ENCODE data around the gene PRKAG1. TPM values are rescaled to one million over a fixed set of nuclear protein-coding genes. Genes with fewer than 3 reads are reported as not detected.

The PRKAG1 gene
- total RNA-seq, 1 donor from 2014 or later = 49.2 TPM

- Histone ChIP-seq H3K9me3 (no peaks in the 10 kb centered on the region), H3K4me1 (peaks cover 24% of the 10 kb centered on the region), H3K36me3 (peaks cover 29% of the 10 kb centered on the region), H3K27me3 (ENCODE audit: low read depth) (no peaks in the 10 kb centered on the region), H3K4me3 (no peak overlapping the region), H3K27ac (no peak overlapping the region)
- DNase-seq (no peak), ATAC-seq (no peak)
- no peak for TF ChIP-seq CTCF (IDR thresholded peaks at IDR 0.05)
- intact Hi-C loops (cut with DNase I) = no loop called here
Measured at GRCh38 chr12:48952691-48953090, 65.9 kb downstream of the PRKAG1 start.

Other genes with a start within 250 kb of the PRKAG1 start
- 42.7 TPM for gene ADCY6, start 229.7 kb downstream of the PRKAG1 start, total RNA-seq
- gene CACNB3, start 200.3 kb downstream of the PRKAG1 start, total RNA-seq = 23.5 TPM
- 76.8 TPM for gene DDX23, start 166.6 kb downstream of the PRKAG1 start, total RNA-seq
- 5.9 TPM for gene RND1, start 152.9 kb downstream of the PRKAG1 start, total RNA-seq
- 24.9 TPM for gene FKBP11, start 93.3 kb downstream of the PRKAG1 start, total RNA-seq
- gene ARF3, start 61.3 kb downstream of the PRKAG1 start, total RNA-seq = 155 TPM
- 0.77 TPM for gene WNT10B, start 47.0 kb downstream of the PRKAG1 start, total RNA-seq
- not detected for gene WNT1, start 40.5 kb downstream of the PRKAG1 start, total RNA-seq
- gene DDN, start 19.4 kb downstream of the PRKAG1 start, total RNA-seq = not detected
- 114 TPM for gene KMT2D, start 42.0 kb upstream of the PRKAG1 start, total RNA-seq
- 1.5 TPM for gene RHEBL1, start 51.2 kb upstream of the PRKAG1 start, total RNA-seq
- 1.5 TPM for gene DHH, start 76.0 kb upstream of the PRKAG1 start, total RNA-seq
- 61.7 TPM for gene LMBR1L, start 92.1 kb upstream of the PRKAG1 start, total RNA-seq
- gene TUBA1B, start 112.6 kb upstream of the PRKAG1 start, total RNA-seq = 575 TPM
- 120 TPM for gene TUBA1A, start 170.3 kb upstream of the PRKAG1 start, total RNA-seq
- gene TUBA1C, start 246.3 kb upstream of the PRKAG1 start, total RNA-seq = 96.0 TPM